ENCODE data around the gene PRKCB. TPM values are rescaled to one million over a fixed set of nuclear protein-coding genes. Genes with fewer than 3 reads are reported as not detected.

PRKCB gene
- polyA plus RNA-seq, 1 donor (not counting 4 experiments of a cell fraction or from before 2014, with no cell fraction given): 0.18 TPM

DNA sequence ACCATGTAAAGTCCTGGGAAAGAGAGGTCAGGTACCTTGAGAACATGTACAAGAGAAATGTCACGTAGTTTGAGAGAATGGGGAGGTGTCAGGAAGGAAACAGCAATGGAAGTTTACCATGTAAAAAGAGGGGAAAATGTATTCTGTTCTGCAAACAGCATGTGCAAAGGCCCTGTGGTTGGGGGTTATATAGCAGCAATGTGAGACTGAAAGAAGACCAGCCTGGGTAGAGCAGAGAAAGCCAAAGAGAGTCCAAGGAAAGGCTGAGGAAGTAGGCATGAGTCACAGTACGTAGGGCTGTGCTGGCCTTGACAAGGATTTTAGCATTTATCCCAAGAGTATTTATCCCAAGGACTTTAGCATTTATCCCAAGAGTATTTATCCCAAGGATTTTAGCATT, 279.1 kb downstream of the PRKCB start:
- Histone ChIP-seq H3K9me1 (ENCODE audit: control insufficient read depth, extremely low read depth, insufficient read depth, low read length) (no peaks in the 10 kb centered on the region), H3K27me3 (ENCODE audit: control insufficient read depth, extremely low read depth, insufficient read depth, low read length) (no peaks in the 10 kb centered on the region), H3K79me2 (ENCODE audit: control insufficient read depth, insufficient read depth, low read length) (no peaks in the 10 kb centered on the region), H3K4me2 (ENCODE audit: control insufficient read depth, extremely low read depth, insufficient read depth, low read depth, low read length) (no peak overlapping the region), H4K20me1 (ENCODE audit: control insufficient read depth, extremely low read depth, insufficient read depth, low read length) (no peaks in the 10 kb centered on the region), H3K9me3 (ENCODE audit: control insufficient read depth, low read depth, low read length) (no peaks in the 10 kb centered on the region), H3K4me1 (ENCODE audit: control insufficient read depth, extremely low read depth, insufficient read depth, low read length) (no peaks in the 10 kb centered on the region), H3K9ac (ENCODE audit: control insufficient read depth, extremely low read depth, insufficient read depth, low read length) (no peak overlapping the region), H3K4me3 (ENCODE audit: control insufficient read depth in 2 of 3, extremely low read depth in 1 of 3, insufficient read depth in 2 of 3, low read depth in 1 of 3, low read length in 3 of 3) (no peak overlapping the region), H3K36me3 (ENCODE audit: control insufficient read depth in 2 of 2, extremely low read depth in 1 of 2, insufficient read depth in 2 of 2, low read length in 2 of 2) (no peaks in the 10 kb centered on the region), H3K27ac (ENCODE audit: control insufficient read depth, insufficient read depth, low read length) (no peak overlapping the region), H2AFZ (ENCODE audit: control insufficient read depth, low read length) (no peak overlapping the region)
- dilution Hi-C loops (cut with MboI; ENCODE audit: extremely low pct_ligation_motif_present, low sequenced_read_pairs): no loop called here
- DNase-seq (ENCODE audit: low read depth, low spot score) (no peak), FAIRE-seq (no peak)
- TF ChIP-seq CTCF (optimal IDR thresholded peaks at IDR 0.05 in 1 of 3, IDR thresholded peaks at IDR 0.05 in 1 of 3, conservative IDR thresholded peaks at IDR 0.05 in 1 of 3; ENCODE audit: extremely low read depth in 1 of 3, insufficient read depth in 2 of 3, low read length in 3 of 3): no peak
- no peak for TF ChIP-seq EZH2 (IDR thresholded peaks at IDR 0.05; ENCODE audit: low read length)

DNA sequence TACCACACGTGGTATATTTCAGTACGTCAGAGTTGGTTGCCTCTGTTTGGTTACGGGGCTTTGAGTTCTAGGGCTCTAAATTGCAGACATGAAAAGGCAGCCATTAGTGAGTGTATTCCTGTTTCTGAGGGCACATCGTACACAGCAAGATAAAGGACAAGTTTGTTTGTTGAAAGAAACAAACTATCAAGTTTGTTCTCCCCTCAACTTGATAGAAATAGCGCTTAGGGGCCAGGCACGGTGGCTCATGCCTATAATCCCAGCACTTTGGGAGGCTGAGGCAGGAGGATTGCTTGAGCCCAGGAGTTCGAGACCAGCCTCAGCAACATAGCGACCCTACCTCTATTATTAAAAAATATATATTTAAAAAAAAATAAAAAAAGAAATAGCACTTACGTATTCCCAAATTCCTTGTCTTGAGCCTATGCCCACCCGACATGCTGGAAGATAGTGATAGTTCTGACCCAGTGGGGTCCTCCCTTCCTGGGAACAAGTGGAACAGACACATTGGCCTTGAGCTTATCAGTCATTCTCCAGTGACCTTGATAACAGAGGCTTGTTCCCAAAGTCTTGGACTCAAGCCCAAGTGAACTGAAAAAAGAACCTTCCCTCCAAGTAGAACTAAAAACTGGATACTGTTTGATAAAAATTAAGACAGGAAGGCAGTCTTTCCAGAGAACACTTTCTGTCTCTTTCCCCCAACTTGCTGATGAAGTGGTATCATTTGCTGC, 280.4 kb downstream of the PRKCB start:
- no peaks in the 10 kb centered on the region for H3K9me1 ChIP-seq (ENCODE audit: control insufficient read depth, extremely low read depth, insufficient read depth, low read length)
- no peaks in the 10 kb centered on the region for H3K27me3 ChIP-seq (ENCODE audit: control insufficient read depth, extremely low read depth, insufficient read depth, low read length)
- H3K9ac ChIP-seq (ENCODE audit: control insufficient read depth, extremely low read depth, insufficient read depth, low read length): no peak overlapping the region
- no peaks in the 10 kb centered on the region for H3K4me1 ChIP-seq (ENCODE audit: control insufficient read depth, extremely low read depth, insufficient read depth, low read length)
- DNase-seq (ENCODE audit: low read depth, low spot score) (no peak), FAIRE-seq (no peak)
- H2AFZ ChIP-seq (ENCODE audit: control insufficient read depth, low read length): no peak overlapping the region
- H4K20me1 ChIP-seq (ENCODE audit: control insufficient read depth, extremely low read depth, insufficient read depth, low read length): no peaks in the 10 kb centered on the region
- no peaks in the 10 kb centered on the region for H3K36me3 ChIP-seq (ENCODE audit: control insufficient read depth in 2 of 2, extremely low read depth in 1 of 2, insufficient read depth in 2 of 2, low read length in 2 of 2)
- dilution Hi-C loops (cut with MboI; ENCODE audit: extremely low pct_ligation_motif_present, low sequenced_read_pairs): no loop called here
- no peak overlapping the region for H3K4me2 ChIP-seq (ENCODE audit: control insufficient read depth, extremely low read depth, insufficient read depth, low read depth, low read length)
- TF ChIP-seq EZH2 (IDR thresholded peaks at IDR 0.05; ENCODE audit: low read length) (no peak), CTCF (optimal IDR thresholded peaks at IDR 0.05 in 1 of 3, IDR thresholded peaks at IDR 0.05 in 1 of 3, conservative IDR thresholded peaks at IDR 0.05 in 1 of 3; ENCODE audit: extremely low read depth in 1 of 3, insufficient read depth in 2 of 3, low read length in 3 of 3) (no peak)
- no peaks in the 10 kb centered on the region for H3K79me2 ChIP-seq (ENCODE audit: control insufficient read depth, insufficient read depth, low read length)
- H3K4me3 ChIP-seq (ENCODE audit: control insufficient read depth in 2 of 3, extremely low read depth in 1 of 3, insufficient read depth in 2 of 3, low read depth in 1 of 3, low read length in 3 of 3): no peak overlapping the region
- no peak overlapping the region for H3K27ac ChIP-seq (ENCODE audit: control insufficient read depth, insufficient read depth, low read length)
- H3K9me3 ChIP-seq (ENCODE audit: control insufficient read depth, low read depth, low read length): no peaks in the 10 kb centered on the region

Measured in keratinocyte (primary cell).